ENCODE measurements around the gene GTF3C2. TPM values are rescaled to one million over a fixed set of nuclear protein-coding genes. Genes with fewer than 3 reads are reported as not detected.
A peak's percentile ranks its signal among the peaks of the same experiment; 100 is the strongest.
"Not testable (repeated sequence)": the region's sequence is repeated elsewhere in the genome, so short reads cannot be mapped to it uniquely, and the experiment has no call there.

Gene GTF3C2
- polyA plus RNA-seq, 3 donors, result 64.5 to 71.2 (median 67.7) TPM

GRCh38 chr2:27372937-27373336 is 16.4 kb upstream of the GTF3C2 start:
- DNase-seq (ENCODE audit: low read depth in 3 of 3, low spot score in 2 of 3), result no peak

- DNase-seq (ENCODE audit: low read depth in 3 of 3, low spot score in 2 of 3), result no peak
These were observed 14.5 kb upstream of the GTF3C2 start for GRCh38 chr2:27370816-27371620.

GRCh38 chr2:27370026-27370815 is 13.7 kb upstream of the GTF3C2 start, which contains the start of the genes EIF2B4 and SNX17:
Gene EIF2B4, minus strand, starts transcription at chr2:27370338. Its CDS starts 24 bp downstream, at chr2:27370314.
Gene SNX17, plus strand, starts transcription at chr2:27370616. Its CDS starts 128 bp downstream, at chr2:27370744.
- peak; percentile 96 to 99 (median 98) for DNase-seq (ENCODE audit: low read depth in 3 of 3, low spot score in 2 of 3)

GRCh38 chr2:27369471-27370025 is 13.0 kb upstream of the GTF3C2 start:
- no peak for DNase-seq (ENCODE audit: low read depth in 3 of 3, low spot score in 2 of 3)

- no peak for DNase-seq (ENCODE audit: low read depth in 3 of 3, low spot score in 2 of 3)
These were observed 7.4 kb upstream of the GTF3C2 start for GRCh38 chr2:27363933-27364332.

- DNase-seq (ENCODE audit: low read depth in 3 of 3, low spot score in 2 of 3), result no peak
These were observed 6.3 kb upstream of the GTF3C2 start for GRCh38 chr2:27362678-27363420.

GRCh38 chr2:27356056-27356381 is 545 bp downstream of the GTF3C2 start:
- no peak for DNase-seq (ENCODE audit: low read depth in 3 of 3, low spot score in 2 of 3)

GRCh38 chr2:27354597-27354927 is 2.0 kb downstream of the GTF3C2 start:
- no peak for DNase-seq (ENCODE audit: low read depth in 3 of 3, low spot score in 2 of 3)

GRCh38 chr2:27353762-27354596 is 2.6 kb downstream of the GTF3C2 start:
- DNase-seq (ENCODE audit: low read depth in 3 of 3, low spot score in 2 of 3), result no peak

- not testable (repeated sequence) for DNase-seq (ENCODE audit: low read depth in 3 of 3, low spot score in 2 of 3)
These were observed 3.2 kb downstream of the GTF3C2 start for GRCh38 chr2:27353386-27353761.

GRCh38 chr2:27351802-27352598 is 4.6 kb downstream of the GTF3C2 start:
- no peak for DNase-seq (ENCODE audit: low read depth in 3 of 3, low spot score in 2 of 3)

GRCh38 chr2:27350106-27350693 is 6.4 kb downstream of the GTF3C2 start:
- no peak for DNase-seq (ENCODE audit: low read depth in 3 of 3, low spot score in 2 of 3)

- DNase-seq (ENCODE audit: low read depth in 3 of 3, low spot score in 2 of 3), result no peak
These were observed 8.9 kb downstream of the GTF3C2 start for GRCh38 chr2:27347641-27348040.

- DNase-seq (ENCODE audit: low read depth in 3 of 3, low spot score in 2 of 3), result no peak
These were observed 20.4 kb downstream of the GTF3C2 start for GRCh38 chr2:27336173-27336572.

- DNase-seq (ENCODE audit: low read depth in 3 of 3, low spot score in 2 of 3), result no peak
These were observed 21.3 kb downstream of the GTF3C2 start for GRCh38 chr2:27335311-27335710.

GRCh38 chr2:27324720-27325119 is 31.8 kb downstream of the GTF3C2 start:
- no peak for DNase-seq (ENCODE audit: low read depth in 3 of 3, low spot score in 2 of 3)

GRCh38 chr2:27323596-27324285 is 32.8 kb downstream of the GTF3C2 start:
- DNase-seq (ENCODE audit: low read depth in 3 of 3, low spot score in 2 of 3), result no peak
